HG02678 (cell line): ENCODE measurements around the gene SLC28A2.

Experiments used
- ATAC-seq: cut with Tn5 transposase; IDR thresholded peaks from one replicate; pipeline ENCODE4 v1.9.1; 2021; ENCODE audit warnings: mild to moderate bottlenecking, moderate library complexity; ENCODE audit not compliant: unreplicated experiment

Gene SLC28A2

DNA sequence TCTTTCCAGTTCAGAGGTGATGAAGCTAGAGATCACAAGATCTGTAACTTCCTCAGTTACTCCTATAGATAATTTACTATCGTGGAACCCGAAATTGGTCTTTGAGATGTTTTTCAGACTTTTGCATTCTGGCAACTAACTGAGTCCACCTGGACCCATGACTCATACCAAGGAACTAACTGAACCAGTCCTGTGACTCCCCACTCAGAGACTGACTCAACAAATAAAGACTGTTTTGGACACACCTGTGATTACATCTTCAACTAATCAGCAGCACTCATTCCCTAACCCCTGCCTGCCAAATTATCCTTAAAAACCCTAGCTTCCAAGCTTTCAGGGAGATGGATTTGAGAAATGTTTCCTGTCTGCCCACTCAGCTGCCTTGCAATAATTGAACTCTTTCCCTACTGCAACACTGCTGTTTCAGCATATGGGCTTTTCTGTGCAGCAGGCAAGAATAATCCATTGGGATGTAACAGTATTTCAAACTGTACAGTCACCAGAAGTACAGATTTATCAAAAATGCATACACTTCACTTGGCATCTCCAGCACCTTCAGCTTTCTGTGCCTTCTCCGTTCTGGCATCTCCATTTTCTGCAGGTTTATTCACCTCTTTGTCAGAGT is 68.7 kb downstream of the SLC28A2 start:
- ATAC-seq: no peak

DNA sequence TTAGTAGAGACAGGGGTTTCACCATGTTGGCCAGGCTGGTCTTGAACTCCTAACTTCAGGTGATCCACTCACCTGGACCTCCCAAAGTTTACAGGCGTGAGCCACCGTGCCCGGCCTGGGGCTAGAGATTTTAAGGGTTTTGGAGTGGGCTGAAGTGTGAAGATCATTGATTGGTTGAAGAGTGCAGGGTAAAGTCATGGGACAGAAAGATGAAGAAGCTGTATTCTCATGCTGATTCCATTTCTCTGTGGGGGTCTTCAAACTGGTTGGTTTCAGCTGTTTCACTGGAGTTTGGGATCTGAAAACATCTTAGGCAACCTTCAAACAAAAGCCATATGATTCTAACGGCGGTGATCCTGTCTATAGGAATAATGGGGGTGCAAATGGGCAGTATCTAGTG is 74.2 kb downstream of the SLC28A2 start:
- ATAC-seq: no peak

DNA sequence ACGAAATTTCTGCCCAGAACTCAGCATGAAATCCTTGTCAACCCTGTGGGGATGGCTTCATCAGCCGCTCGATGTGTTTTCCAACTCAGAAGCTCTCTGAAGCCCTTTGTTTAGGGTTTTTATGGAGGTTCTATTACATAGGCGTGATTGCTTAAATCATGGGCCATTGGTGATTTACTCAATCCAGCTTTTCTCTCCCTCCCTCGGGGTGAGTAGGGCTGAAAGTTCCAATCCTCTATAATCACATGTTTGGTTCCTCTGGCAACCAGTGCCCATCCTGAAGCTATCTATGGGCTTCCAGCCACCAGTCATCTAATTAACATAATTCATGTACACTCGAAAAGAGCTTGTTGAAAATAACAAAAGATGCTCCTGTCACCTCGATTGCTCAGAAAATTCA is 74.7 kb downstream of the SLC28A2 start:
- ATAC-seq: no peak
